Measurements from ENCODE around the gene MARCHF5.

MARCHF5 gene

GRCh38 chr10:92290837-92291615 is at the start of gene MARCHF5, which contains the start of gene CPEB3:
TSS of gene MARCHF5 (plus strand) at chr10:92291167. CDS start at chr10:92291495, 328 bp downstream.
TSS of gene CPEB3 (minus strand) at chr10:92291078. CDS start at chr10:92240350, 50,728 bp downstream.
- TF ChIP-seq CTCF (IDR thresholded peaks at IDR 0.05; ENCODE audit: low read depth, low read length, missing control alignments) = peak; percentile 64
- H3K4me3 ChIP-seq (ENCODE audit: low read depth, low read length) = peak within 1 kb of the TSS; percentile 96
- in situ Hi-C loops (cut with HindIII; ENCODE audit: low sequenced_read_pairs) = no loop called here
- peak; percentile 91 for DNase-seq (ENCODE audit: low read depth)

GRCh38 chr10:92241501-92241900 is 49.5 kb upstream of the MARCHF5 start:
- in situ Hi-C loops (cut with HindIII; ENCODE audit: low sequenced_read_pairs) = no loop called here
- TF ChIP-seq CTCF (IDR thresholded peaks at IDR 0.05; ENCODE audit: low read depth, low read length, missing control alignments) = no peak
- peak overlapping the region; percentile 54 for H3K4me3 ChIP-seq (ENCODE audit: low read depth, low read length)
- no peak for DNase-seq (ENCODE audit: low read depth)

- in situ Hi-C loops (cut with HindIII; ENCODE audit: low sequenced_read_pairs) = no loop called here
- no peak for TF ChIP-seq CTCF (IDR thresholded peaks at IDR 0.05; ENCODE audit: low read depth, low read length, missing control alignments)
- no peak overlapping the region for H3K4me3 ChIP-seq (ENCODE audit: low read depth, low read length)
- no peak for DNase-seq (ENCODE audit: low read depth)
These were observed 48.6 kb upstream of the MARCHF5 start for GRCh38 chr10:92242380-92242779.

GRCh38 chr10:92242910-92243671 is 47.9 kb upstream of the MARCHF5 start:
- in situ Hi-C loops (cut with HindIII; ENCODE audit: low sequenced_read_pairs) = no loop called here
- no peak for TF ChIP-seq CTCF (IDR thresholded peaks at IDR 0.05; ENCODE audit: low read depth, low read length, missing control alignments)
- peak; percentile 34 for DNase-seq (ENCODE audit: low read depth)
- H3K4me3 ChIP-seq (ENCODE audit: low read depth, low read length) = peak overlapping the region; percentile 32

- in situ Hi-C loops (cut with HindIII; ENCODE audit: low sequenced_read_pairs) = no loop called here
- DNase-seq (ENCODE audit: low read depth) = no peak
- TF ChIP-seq CTCF (IDR thresholded peaks at IDR 0.05; ENCODE audit: low read depth, low read length, missing control alignments) = no peak
- no peak overlapping the region for H3K4me3 ChIP-seq (ENCODE audit: low read depth, low read length)
These were observed 46.2 kb upstream of the MARCHF5 start for GRCh38 chr10:92244796-92245195.

- no peak for DNase-seq (ENCODE audit: low read depth)
- H3K4me3 ChIP-seq (ENCODE audit: low read depth, low read length) = no peak overlapping the region
- in situ Hi-C loops (cut with HindIII; ENCODE audit: low sequenced_read_pairs) = no loop called here
- TF ChIP-seq CTCF (IDR thresholded peaks at IDR 0.05; ENCODE audit: low read depth, low read length, missing control alignments) = no peak
These were observed 42.4 kb upstream of the MARCHF5 start for GRCh38 chr10:92248566-92248965.
